CD4-positive, alpha-beta T cell treated with Interferon gamma for 1 hour (primary cell): ENCODE results near the gene F5.

Experiments used
- DNase-seq: peaks from one replicate; pipeline ENCODE4 v3.0.0-alpha.2; 2020

Gene F5

DNA sequence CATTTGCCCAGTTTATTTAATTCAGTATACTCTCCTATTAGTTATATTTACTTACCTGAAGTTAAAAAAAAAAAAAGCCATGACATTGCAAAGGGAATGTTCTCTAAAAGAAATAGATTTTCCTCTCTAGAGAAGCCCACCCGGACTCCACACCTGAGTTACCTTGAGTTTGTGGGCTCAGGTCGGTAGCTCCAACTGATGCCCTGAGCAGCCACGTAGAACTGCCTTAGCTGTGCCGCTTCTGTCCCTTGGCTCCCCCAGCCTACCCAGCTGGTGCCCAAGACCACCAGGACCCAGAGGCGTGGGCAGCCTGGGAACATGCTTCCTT, 250 bp downstream of the F5 start:
- no peak for DNase-seq

DNA sequence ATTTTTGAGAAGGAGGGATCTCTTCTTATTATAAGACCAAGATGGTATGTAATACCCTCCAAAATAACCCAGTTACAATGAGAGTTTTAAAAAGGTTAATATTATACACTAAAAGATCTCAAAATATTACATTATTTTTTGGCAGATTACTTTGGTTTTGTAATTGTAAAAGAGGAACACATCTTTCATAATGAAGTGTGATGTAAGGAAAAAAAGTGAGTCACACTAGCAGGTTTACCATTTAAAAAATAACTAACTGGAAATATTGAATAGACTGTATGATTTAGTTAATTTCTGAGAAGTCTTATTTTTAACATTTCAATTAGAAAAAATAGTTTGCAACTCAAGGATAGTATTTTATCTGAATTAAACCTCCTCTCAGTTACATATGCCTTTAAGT, 1.1 kb downstream of the F5 start:
- no peak for DNase-seq

DNA sequence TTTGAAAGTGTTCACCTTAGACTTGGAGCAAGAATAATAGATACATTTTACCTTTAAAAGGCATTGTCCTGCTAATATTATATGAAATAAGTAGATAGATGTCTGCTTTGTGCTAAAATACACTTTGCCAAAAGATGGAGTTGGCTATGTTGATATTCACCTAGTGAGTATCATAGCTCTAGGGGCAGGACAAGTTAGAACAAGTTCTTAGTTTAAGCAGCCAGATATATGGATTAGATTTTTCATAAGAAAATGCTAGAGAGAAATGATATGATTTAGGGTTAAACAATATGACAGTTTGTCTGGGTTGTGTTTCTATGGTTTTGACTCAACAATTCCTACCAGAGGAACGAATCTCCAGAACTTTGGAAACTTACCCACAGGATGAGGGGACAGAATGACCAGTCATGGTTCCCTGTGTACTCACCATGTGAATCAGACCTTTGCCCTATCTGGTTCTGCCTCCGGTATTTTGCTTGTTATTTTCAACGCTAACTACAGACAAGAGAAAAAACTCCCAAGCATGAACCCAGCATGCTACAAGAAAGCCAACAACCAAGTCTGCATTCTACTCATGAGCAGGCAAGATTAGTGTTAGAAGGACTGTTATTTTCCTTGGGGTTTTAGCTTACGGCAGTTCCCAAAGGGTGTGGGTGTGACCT, 1.7 kb downstream of the F5 start:
- peak; percentile 5 for DNase-seq

DNA sequence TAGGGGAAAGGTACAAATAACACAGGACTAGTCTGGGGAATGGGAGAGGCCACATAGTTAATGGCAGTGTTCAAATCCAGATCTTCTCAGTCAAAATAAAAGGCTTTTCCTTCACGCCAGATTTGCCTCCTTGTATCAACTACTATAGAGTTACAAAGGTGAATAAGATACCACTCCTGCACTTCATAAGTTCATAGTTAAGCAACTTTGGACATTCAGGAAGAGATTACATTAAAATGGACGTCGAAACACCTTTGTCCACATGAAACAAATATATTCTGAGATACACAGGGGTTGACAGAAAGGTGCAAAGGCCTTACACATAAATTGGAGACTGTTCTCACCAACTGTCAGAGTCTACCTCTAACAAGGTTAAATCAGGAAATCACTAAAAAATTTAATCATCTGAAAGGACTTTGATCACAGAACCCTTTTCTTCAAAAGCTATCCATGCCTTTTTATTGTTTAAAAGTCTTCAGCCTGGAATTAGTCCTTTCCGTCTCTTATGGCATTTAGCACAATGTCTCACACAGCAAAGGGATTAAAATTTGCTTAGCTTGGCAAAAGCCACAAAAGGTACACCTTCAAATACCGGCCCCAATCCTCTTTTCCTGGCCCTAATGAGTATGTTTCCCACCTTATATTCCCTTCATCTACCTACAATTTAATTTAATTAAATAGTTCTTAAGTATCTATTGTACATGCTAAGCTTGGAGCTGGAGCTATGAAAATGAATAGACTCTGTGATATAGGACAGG, 8.1 kb downstream of the F5 start:
- no peak for DNase-seq

DNA sequence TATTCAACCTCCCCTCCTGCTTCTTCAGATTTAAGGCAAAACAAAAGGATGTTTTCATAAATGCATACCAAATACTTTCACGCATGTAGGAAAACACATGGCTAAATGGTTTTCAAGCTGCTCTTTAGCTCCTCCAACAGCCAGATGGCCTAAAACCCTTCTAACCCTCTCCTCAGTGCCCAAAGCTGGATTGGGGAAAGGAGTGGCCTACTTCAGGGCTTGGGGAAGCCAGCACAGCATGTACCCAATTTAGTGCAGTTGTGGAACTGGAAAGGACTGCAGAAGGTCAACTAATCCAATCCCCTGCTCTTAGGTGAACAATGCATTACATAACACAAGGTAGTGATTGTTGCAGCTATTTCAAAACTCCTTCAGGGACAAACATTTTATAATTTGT, 9.3 kb downstream of the F5 start:
- no peak for DNase-seq

DNA sequence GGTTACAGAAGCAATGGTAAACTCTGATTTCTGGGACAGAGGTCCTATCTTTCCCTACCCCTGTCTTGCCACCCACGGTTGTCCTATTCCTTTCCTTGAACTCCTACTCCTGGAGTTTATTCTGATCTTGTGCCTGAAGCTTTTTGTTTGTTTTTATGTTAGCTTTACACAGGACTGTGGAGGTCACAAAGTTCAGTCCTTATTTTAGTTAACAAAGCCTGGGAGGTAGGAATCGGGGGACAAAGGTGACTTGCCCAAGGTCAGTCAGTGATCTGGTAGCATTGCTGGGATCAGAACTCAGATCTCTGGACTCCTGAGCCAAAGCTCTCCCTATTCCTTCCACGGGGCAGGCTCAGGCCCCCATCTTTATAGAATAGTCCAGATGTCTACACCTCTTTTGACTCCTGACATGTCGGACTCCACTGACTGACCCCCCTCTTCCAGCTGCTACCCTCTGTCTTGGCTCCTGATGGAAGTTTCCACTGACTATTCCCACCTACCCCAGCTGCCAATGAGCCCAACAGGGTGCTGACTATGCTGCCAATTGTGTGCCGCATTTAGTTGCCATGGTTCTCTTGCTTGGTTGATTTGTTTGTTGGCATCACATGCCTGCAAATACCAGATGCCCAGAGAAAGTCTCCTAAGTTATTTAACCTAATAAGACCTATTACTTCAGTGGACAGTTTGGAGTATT, 9.9 kb downstream of the F5 start:
- no peak for DNase-seq

DNA sequence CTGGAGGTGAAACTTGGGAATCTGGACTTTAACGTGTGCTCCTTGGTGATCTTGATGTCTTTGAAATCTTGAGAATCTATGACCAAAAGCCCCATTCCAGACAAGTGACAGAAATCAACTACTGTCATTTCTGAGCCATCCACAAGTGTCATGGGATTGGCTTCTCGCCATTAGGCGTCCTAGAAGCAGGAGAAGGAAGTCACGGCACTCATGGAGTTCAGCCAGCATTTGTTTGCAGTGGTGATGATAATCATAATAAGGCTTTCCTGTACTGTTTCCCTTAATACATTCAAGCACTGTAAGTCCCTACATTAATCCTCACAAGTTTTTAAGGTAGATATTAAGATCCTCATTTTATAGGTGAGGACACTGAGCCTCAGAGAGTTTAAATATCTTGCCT, 11.9 kb downstream of the F5 start:
- DNase-seq: no peak

DNA sequence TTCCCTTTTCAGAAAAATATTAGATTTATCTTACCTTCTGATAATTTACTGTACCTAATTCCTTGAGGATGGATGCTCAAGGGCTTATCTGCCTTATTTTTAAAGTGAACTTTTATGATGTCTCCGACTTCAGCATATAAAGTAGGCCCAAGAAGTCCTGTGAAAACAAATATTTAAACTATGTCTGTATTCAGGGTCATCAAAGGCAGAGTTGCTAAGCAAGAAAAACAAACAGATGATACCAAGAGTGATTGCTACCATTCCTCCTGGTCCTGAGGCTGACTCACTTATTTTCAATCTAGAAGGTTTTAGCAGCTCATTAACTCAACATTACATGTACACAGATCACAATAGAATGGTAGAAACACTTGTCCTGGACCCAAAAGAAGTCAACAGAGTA, 14.1 kb downstream of the F5 start:
- no peak for DNase-seq

DNA sequence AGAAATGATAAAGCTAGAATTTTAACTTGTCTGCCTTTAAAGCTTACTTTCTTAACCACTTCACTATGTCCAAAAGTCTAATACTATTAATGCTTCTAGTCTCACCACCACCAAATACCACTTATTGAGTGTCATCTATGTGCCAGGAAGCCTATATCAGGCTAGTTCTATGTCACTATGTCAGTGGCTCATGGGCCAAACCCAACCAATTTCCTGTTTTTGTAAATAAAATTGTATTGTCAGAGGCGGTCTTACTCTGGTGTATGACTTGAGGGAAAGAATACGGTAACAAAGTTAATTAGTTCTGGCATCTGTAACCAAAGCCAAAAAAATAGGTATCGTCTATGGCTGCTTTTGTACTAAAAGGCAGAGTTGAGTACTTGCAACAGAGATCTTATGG, 14.8 kb downstream of the F5 start:
- no peak for DNase-seq

DNA sequence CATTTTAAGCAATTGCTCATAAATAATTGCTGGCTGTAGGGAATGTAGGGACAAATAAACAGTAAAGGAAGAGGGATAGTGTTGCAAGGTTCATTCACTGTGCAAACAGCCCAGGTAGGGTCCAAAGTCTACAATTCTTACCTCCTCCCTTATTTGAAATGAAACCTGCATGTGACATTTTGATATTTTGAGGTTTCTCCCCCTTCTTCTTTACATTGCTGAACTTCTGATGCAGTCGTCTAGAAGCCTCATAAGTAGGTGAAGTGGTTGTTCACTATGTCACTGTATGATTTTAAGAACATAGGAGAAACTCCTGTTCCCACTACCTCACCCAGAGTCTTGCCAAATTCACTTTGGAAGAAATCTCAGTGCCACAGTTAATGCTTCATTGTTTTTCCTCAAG, 16.1 kb downstream of the F5 start:
- no peak for DNase-seq

DNA sequence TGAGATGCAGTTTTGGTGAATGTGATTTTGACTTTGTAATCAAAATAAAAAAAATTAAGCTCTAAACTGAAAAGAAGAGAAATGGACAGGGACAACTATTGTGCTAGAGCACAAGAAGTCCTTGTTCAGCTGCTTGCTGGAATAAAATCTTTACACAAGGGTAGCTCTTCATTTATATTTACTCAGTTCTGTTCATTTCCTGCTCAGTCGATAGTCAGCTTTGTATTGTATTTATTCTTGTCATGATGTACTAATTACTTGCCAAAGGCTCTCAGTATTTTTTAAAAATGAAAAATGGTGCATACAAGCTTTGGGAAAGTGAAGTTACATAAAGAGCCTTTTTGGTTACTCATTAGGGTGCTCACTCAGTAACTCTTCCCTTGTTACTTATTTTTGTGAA, 17.8 kb downstream of the F5 start:
- no peak for DNase-seq

DNA sequence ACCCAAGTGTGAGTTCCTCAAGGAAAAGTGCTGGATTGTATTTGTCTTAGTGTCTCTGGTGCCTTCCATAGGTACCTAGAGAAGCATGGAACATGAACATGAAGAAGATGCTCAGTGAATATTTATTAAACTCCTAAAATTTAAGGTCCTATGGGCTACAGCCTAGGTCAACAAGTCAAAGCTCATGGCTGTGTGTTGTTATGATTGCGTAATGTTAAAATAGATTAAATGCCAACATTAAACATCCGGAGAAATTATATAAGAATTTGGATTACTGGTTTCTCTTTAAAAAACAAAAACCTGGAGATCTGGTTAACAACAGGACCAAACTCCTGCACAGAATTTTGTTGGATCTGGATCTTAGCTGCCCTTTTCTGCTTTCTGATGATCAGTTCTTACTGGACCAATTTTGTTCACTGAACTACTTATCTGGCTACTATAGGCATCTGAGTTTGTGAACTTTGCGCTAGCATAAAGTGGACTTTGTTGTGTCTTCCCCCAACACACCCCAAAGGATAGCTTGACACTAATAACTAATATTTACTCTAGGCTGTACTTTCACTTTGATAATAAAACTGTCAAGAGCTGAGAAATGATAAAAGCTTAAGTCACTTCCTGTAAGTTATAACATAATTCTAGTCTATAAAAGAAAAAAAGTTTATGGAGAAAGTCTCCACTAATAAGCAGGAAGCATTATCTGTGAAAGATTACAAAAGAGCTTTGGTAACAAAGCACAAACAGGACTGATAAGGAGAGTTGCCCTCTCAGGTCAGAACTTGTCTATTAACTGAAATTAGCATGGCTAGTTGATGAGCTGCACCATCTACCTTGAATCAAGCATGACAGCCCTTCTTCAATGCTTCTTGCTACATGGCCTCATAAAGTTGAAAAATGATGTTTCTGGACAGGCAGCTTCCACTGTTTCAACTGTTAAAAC, 20.7 kb downstream of the F5 start:
- DNase-seq: no peak

DNA sequence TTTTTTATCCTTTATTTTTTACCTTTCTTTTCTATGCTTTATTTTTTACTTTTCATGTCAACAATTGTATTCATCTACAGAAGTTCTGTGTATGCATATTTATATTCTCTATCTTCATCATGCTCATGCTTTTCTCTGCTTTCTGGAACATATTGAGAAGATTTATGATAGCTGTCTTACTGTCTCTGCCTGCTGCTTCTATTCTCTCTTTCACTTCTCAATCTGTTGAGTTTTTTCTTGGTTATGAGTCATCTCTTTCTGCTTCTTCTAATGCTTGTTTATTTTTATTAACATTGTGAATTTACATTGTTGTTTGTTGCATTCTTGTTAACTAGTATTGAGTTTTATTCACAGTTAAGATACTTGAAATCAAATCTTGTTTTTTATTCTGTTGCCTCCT, 22.6 kb downstream of the F5 start:
- DNase-seq: no peak

DNA sequence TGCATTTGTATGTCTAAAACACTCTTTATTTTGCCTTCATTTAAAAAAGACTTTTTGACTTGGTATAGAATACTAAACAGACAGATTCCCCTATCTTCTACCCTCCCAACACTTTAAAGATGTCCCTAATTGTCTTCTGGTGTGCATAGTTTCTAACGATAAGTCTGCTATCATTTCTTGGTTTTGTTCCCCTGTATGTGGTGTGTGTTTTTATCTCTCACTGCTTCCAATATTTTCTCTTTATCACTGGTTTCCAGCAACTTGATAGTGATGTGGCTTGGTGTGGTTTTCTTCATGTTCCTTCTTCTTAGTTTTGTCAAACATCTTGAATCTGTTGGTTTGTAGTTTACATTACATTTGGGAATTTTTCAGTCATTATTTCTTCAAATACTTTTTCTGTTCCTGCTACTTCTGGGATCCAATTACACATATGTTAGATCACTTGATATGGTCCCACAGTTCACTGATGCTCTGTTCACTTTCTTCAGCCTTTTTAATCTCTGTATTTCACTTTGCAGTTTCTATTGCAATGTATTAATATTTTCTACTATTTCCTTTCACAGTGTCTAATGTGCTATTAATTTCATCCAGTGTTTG, 23.2 kb downstream of the F5 start:
- no peak for DNase-seq

DNA sequence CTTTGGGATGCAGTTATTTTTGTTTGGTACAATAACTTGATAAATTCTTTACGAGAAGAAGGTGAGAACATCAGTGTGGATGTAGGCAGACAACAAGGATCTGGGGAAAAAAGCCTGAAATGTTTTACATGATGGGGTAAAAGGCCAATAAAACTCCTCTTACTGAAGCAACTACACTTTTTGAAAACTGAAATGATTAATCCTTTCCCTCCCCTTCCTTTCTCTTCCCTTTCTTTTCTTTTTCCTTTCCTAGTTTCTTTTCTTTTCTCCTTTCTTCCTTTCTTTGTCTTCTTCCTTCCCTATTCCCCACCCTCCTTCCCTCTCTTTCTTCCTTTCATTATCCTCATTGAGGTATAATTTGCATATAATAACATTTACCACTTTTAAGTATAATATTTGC, 24.6 kb downstream of the F5 start:
- DNase-seq: no peak

DNA sequence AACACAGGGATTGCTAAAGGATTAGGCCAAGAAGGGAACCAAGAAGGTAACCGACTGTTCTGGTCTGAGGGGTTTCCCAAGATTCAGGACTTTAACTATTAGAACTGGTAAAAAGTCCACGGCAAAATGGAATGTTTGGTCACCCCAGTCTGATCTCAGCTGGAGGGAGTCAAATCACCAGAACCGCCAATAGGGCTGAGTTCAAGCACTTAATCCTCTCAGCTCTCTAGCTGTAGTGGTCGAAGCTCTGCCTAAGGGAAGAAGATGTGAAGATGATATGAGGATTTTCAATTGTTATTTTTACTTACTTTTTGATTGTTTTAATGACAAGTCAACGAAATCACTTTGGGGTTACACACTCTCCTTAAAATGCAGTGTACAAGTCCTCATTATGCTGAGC, 29.1 kb downstream of the F5 start:
- DNase-seq: no peak

DNA sequence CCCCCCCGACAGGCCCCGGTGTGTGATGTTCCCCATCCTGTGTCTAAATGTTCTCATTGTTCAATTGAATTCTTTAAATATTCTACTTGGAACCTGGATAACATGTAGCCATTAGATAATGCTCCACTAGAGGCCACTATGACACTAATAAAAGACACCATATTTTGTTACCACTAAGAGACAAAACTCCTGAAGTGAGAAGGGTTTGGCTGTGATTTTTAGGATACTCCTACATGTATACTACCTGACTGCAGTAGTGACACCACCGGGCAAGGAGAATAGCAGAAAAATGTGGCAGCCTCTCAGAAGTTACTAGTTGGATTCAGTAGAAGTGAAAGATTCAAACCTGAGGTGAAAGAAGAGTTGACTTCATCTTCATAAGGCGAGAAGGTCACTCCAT, 36.0 kb downstream of the F5 start:
- no peak for DNase-seq

DNA sequence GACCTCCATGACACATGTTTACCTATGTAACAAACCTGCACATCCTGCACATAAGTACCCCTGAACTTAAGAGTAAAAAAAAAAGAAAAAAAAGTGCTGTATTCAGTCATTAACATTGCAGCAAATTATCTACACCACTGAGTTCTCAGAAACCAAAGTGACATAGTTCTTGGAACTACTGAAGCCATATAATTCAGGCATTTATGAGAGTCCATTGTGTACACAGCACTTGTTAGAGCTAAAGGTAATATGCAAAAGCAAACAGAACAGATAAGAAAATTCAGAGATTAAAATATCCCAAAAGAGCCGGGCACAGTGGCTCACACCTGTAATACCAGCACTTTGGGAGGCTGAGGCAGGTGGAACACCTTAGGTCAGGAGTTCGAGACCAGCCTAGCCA, 38.0 kb downstream of the F5 start:
- no peak for DNase-seq

DNA sequence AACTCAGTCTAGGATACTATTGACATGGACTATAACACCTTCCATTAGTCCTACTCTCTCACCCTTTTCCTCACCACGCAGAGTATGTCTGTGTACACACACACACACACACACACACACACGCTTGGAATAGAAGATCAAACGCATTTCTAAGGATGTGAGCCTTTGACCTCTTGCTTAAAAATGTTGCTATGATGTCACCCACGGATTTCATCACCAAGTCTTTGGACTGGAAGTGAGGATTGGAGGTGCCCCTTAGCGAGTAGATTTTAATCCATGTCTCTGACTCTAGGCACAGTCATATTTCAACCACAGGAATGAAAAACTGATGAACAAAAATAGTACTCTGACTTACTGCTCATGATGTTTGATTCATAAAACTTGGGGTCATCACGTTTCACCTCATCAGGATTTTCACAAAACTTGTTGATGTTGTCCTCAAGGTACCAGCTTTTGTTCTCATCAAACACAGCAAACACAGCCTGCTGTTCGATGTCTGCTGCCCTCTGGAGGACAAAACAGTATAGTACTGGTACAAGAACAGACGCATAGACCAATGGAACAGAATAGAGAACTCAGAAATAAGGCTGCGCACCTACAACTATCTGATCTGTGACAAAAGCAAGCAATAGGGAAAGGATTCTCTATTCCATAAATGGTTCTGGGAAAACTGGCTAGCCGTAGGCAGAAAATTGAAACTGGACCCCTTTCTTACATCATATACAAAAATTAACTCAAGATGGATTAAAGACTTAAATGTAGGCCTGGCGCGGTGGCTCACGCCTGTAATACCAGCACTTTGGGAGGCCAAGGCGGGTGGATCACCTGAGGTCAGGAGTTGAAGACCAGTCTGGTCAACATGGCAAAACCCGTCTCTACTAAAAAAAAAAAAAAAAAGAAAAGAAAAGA, 39.9 kb downstream of the F5 start:
- peak; percentile 42 for DNase-seq

DNA sequence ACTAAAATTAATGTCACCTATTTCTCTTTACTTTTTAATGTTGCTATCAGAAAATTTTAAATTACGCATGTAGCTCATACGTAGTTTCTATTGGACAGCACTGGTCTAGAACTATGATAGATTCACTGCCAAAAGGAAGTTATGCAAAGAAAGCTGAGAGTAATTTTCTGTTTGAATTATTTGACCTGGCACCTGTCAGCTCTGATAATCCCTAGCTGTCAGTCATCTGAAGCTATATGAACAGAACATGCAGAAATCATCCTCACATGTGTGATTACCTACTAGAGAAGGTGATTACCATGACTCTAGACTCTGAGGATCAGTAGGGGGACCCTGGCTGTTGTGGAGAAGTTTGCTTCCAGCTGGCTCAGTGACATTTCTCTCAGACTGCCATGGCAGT, 40.8 kb downstream of the F5 start:
- no peak for DNase-seq

DNA sequence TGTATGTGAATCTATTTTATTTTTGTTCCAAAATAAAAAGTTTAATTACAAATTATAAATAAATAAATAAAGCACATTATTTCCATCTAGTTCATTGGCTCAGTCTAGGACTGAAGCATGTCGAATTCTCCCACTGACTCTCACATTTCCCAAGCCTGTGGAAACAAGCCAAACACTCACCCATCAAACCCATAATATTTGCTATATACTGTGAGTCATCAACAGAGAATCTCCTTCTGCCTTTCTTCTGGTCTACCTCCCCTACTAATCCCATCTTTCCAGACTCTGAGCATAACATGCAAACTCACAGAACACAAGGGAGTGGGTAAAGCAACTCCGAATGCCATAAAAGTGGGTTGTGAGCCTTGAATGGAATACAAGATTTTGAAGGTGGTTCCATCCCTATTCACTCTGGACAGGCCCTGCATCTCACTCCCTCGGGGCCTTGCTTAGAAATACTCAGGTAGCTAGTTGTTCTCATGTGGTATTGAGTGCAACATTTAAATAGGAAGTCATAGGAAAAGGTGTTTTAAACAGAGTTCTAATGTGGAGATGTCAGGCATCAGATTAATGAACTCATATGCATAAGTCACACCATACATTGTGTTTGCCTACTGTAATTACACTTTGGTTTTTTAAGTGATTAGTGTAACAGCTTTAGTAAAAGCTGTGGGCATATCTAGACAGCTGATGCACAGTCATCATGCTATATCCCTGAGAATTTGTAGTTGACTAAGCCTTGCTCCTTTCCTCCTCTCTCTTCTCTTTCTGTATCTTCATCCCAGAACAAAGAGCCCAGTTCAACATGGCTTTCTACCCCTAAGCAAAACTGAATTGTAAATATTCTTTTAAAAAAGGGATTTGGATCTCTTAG, 47.0 kb downstream of the F5 start:
- DNase-seq: no peak
